Urothelium cell line (cell line): ENCODE results near the gene VMAC.
"Not testable (repeated sequence)": the region's sequence is repeated elsewhere in the genome, so short reads cannot be mapped to it uniquely, and the experiment has no call there.

Experiments used
- DNase-seq: peaks from one replicate; pipeline ENCODE4 v3.0.0; 2011; ENCODE audit warnings: low spot score, mixed read lengths
- FAIRE-seq: peaks from 2 replicates; lab custom pipeline; 2011; peaks lifted over from hg19 to GRCh38; lab: Jason Lieb, UNC

Gene VMAC

DNA sequence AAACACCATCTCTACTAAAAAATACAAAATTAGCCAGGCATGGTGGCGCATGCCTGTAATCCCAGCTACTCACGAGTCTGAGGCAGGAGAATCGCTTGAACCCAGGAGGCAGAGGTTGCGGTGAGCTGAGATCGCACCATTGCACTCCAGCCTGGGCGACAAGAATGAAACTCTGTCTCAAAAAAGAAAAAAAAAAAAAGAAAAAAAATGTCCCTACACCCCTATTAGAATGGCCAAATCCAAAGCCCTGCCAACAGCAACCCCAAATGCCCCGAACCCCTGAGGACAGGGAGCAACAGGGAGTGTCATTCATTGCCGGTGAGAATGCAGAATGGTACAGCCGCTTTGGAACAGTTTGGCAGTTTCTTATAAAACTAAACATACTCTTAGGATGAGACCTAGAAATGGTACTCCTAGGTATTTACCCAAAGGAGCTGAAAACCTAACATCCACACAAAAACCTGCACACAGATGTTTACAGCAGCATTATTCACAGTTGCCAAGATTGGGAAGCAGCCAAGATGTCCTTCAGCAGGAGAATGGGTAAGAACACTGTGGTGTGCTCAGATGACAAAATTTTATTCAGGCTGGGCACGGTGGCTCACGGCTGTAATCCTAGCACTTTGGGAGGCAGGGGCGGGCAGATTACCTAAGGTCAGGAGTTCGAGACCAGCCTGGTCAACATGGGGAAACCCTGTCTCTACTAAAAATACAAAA is 21.4 kb upstream of the VMAC start:
- not testable (repeated sequence) for FAIRE-seq, DNase-seq

DNA sequence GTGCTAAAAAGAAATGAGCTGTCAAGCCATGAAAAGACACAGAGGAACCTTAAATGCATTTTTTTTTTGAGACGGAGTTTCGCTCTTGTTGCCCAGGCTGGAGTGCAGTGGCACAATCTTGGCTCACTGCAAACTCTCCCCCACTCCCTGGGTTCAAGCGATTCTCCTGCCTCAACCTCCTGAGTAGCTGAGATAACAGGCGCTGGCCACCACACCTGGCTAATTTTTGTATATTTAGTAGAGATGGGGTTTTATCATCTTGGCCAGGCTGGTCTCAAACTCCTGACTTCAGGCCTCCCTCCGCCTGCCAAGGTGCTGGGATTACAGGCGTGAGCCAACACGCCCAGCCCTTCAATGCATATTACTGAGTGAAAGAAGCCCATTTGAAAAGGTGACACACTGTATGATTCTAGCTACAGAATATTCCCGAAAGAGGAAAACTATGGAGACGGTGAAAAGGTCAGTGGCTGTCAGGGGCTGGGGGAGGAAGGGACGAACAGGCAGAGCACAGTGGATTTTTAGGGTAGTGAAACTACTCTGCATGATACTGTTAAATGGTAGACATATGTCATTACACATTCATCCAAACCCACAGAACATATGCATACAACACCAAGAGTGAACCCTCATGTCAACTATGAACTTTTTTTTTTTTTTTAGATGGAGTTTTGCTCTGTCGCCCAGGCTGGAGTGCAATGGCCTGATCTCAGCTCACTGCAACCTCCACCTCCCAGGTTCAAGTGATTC is 20.4 kb upstream of the VMAC start:
- FAIRE-seq, DNase-seq: not testable (repeated sequence)

DNA sequence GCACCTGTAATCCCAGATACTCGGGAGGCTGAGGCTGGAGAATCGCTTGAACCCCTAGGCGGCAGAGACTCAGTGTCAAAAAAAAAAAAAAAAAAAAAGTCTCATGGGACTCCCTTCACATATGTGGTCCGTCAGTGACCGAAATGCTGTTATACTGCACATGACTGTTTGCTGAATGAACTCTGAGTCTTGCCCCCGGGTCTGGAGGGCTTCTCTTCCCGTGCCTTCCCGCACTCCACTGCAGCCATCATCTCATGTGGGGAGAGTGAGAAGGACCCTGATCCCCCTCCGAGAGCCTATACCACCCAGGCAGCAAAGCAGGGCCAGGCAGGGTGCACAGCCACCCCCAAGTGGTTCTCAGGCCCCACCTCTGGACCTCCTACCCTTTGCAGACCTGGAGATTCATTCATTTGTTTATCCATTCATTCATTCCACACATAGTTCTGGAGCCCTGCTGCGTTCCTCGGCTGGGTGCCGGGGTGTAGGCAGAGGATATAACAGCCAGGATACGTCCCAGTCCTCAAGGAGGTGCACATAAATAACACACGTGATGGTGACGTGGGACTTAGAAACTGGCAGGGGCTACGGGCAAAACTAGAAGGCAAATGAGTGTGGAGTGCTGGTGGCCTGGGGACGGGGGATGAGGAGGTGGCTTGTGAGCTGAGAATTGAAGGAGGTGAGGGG is 15.2 kb upstream of the VMAC start:
- DNase-seq (no peak), FAIRE-seq (no peak)

DNA sequence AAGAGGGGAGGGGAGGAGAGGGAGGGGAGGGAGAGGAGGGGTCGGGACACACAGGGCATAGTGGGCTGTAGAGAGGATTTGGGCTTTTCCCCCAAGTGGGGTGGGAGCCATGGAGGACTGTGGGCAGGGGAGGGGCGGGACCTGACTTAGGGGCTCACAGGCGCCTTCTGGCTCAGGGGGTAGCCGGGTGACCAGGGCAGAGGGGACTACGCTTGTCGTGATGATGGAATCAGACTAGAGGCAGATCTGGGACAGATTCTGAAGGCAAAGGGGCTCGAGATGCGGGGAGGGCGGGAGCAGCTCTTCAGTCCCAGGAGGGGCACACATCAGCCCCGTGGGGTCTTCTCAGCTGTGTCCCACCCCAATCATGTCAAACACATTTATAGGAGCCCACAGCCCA is 14.6 kb upstream of the VMAC start:
- no peak for FAIRE-seq

DNA sequence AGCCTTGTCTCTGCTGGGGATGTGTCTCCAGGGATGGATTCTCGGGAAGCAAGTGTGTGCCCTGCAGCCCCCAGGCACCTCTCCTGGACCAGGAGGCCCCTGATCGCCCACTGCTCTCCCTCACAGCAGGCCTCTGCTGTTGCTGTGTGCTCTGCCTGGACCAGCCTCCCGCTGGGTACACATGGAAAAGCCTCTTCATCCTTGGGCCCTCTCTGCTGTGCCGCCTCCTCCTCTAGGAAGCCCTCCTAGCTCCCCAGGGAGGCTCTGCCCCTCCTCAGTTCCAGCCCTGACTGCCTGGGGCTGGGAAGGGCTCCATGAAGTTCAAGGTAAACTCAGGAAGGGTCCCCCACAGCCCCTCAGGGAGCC is 13.1 kb upstream of the VMAC start:
- no peak for DNase-seq

More for the DNA sequence above, 14.6 kb upstream of the VMAC start:
- DNase-seq: no peak

DNA sequence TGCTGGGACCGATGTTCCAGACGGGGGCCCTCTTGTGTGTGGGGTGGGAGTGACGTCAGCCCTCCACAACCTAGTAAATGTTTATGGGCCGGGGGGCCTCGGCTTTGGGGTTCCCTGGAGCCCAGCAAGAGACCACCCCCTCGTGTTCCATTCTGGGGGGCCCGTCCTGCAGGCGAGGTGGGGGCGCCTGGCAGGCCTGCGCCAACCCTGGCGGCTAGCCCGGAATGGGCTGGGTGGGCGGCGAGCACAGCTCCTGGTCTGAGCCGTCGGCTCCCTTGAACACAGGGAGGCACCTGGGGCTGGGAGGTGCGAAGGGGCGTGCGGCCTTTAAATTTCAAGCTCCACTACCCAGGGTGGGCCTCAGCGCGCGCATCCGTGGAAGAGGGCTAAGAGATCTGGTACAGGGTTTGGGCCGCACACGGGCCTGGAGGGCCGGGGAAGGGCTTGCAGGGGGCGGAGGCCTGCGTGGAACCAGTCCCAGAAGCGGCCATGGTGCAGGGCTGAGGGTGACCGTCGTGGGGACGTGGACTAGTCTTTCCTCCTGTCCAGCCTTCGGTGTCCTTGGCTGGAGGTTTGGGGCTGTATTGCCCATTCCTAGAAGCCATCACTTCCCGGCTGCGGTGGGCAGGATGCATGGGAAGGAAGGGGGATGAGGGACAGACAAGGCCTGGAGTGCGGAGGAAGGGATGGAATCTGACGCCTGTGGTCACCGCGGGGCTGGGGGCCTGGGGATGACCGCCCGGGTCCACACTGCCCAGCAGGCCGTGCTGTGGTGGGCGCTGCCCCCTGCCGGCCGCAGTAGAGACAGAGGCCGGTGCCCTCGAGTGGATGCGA is 12.5 kb upstream of the VMAC start:
- FAIRE-seq: no peak
- DNase-seq: no peak

More for the DNA sequence above, 13.1 kb upstream of the VMAC start:
- FAIRE-seq: no peak

DNA sequence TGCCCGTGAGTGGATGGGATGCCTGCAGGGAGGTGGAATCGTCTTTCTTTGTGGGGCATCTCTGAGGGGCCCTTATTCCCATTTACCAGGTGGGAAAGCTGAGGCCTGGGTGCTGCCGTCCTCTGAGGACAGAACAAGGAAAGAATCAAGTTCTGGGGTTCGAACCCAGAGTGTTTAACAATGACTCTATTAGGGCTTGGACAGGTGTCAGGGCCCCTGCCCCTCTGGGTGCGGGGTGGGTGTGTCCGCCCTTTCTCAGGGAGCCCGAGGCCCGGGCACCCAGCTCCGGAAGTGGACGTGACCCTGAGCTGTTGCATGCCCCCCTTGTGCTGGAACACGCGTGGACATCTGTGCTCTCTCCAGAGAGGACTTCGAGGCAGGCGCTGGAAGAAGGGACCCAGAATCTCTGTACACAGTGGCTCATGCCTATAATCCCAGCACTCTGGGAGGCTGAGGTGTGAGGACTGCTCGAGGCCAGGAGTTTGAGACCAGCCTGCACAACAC is 11.8 kb upstream of the VMAC start:
- DNase-seq (no peak), FAIRE-seq (no peak)

DNA sequence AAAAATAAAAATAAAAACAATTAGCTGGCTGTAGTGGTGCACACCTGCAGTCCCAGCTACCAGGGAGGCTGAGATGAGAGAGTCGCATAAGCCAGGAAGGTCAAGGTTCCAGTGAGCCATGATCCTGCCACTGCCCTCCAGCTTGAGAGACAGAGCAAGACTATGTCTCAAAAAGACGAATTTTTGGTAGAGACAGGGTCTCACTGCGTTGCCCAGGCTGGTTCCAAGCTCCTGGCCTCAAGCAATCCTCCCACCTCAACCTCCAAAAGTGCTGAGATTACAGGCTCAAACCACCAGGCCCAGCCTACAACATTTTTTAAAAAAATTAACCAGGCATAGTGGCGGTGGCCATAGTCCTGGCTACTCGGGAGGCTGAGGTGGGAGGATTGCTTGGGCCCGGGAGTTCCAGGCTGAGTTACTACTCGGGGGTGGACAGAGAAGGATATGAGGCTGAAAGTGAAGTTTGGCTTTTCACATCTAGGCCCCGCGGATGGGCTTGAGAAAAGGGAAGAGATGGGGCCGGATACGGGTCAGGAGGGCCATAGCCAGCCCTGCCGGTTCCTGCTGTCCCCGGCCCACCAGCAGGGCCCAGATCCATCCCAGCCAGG is 11.3 kb upstream of the VMAC start:
- FAIRE-seq (no peak), DNase-seq (no peak)

DNA sequence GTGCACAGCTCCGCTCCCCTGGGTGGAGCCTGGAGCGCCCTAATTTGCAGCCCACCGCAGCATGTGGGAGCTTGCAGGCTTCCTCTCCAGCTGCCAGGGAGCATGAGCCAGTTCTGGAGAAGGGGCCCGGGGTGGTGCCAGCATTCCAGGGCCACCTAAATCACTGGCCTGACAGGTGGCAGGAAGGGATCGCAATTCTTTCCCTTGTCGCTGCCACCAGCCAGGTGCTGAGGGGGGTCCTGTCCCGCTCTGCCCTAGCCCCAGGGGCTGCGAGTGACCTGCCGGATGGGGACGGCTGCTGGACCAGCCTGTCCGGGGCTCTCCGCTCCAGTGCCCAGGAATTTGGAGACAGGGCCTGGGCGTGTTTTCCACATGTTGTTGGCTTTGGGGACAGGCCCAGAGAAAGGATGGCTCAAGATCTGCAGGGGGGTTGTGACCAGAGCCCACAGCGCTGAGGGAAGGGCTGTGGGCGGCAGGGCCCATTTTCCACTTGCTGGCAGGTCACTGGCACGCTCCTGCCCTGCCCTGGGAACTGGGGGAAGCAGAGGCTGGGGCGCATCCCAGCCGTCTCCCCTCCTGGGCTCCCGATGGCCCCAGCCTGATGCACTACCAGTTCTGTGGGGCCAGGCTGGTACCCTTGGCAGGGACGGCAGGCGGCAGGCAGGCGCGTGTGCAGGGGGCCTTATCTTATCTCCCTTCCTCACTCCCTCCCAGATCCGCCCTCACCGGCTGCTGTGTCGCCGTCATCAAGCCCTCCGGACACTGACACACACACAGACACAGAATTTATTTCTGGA is 10.6 kb upstream of the VMAC start:
- DNase-seq (no peak), FAIRE-seq (no peak)

DNA sequence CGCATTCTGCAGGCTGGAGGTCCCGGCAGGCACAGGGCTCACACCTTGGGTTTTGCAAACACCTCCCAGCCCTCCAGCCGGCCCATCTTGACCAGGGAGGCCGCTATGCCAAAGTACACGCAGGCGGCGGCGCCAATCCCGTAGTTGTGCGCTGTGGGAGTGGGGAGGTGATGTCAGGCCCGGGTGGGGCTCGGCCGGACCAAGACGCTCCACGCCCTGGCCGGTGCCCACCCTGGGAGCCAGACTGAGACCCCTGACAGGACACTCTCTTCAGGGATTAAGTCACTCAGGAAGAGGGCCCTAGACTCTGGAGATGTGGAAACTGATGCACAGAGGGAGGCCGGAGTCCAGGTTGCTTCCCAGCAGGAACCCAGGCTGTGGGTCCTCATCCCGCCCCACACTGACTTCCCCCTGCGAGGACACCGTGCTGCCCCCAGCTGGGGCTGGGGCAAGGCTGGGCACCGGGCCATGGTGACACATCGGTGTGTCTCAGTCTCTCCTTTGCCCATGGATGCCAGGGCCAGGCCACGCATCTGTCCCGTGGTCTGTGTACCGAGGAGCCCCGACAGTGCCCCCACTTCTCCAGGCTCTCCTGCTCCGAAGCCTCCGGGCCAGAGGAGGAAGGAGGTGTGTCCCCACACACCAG is 9.8 kb upstream of the VMAC start:
- FAIRE-seq: no peak

DNA sequence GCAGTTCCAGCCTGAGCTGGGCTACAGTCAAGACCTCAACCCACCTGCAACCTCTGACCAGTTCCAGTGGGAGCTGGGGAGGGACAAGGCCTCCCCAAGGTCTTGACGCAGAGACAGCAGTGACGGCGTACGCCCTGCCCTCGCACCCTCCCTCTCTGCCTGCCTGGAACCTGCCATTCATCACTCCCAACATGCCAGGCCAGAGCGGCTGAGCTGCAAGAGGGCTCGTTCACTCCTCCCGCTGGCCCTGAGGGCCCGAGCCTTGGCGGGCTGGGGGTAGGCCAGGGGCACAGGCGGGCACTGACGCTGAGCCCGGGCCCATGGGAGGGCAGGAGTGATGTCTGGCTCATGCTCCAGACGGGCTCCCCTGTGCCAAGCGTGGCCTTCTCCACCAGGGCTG is 9.3 kb upstream of the VMAC start:
- no peak for FAIRE-seq
- DNase-seq: no peak

More for the DNA sequence above, 9.8 kb upstream of the VMAC start:
- no peak for DNase-seq

DNA sequence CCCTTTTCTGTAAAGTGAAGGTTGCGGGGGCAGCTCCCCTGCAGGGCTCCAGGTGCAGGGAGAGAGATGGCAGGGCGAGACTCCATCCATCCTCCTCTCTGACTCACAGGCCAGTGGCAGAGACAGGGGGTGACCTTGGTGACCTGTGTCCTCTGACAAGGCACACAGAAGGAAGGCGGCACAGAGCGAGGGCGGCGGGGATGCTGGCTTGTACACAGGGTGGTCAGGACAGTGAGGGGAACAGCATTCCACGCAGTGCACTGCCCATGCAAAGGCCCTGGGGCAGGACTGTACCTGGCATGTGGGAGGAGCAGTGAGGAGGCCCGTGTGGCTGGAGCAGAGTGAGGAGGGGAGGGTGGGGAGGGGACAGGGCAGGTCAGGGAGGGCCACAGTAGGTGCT is 8.8 kb upstream of the VMAC start:
- FAIRE-seq (no peak), DNase-seq (no peak)

DNA sequence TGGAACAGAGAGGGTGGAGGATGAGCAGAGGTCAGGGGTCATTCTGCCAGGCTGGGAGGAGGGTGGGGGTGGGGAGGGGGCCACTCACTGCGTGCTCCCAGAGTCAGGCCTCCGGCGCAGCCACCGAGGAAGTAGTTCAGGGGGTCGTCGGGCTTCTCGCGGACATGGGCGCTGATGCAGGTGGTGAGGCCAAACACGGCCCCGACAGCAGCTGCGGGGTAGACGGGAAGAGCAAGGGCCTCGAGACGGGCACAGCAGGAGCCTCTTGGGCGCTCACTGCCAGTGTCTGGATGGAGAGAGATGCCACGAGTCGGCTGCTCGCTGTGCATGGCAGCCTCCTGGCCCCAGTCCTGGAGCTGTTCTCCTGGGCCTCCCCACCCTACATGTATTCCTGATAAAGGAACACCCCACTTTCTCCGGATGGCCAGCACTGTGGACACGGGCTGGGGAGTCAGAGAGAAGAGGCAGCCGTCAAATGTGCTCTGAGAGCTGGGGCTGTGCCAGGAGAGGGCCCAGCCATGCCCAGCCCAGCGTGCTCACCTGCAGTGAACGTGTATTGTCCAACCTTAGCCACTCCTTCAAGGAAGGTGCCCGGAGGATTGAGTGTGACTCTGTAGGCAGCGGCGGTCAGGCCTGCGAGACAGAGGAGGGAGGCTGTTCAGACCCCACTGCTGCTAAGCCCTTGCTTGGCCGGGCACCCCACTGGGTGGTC is 8.2 kb upstream of the VMAC start:
- DNase-seq (no peak), FAIRE-seq (no peak)

DNA sequence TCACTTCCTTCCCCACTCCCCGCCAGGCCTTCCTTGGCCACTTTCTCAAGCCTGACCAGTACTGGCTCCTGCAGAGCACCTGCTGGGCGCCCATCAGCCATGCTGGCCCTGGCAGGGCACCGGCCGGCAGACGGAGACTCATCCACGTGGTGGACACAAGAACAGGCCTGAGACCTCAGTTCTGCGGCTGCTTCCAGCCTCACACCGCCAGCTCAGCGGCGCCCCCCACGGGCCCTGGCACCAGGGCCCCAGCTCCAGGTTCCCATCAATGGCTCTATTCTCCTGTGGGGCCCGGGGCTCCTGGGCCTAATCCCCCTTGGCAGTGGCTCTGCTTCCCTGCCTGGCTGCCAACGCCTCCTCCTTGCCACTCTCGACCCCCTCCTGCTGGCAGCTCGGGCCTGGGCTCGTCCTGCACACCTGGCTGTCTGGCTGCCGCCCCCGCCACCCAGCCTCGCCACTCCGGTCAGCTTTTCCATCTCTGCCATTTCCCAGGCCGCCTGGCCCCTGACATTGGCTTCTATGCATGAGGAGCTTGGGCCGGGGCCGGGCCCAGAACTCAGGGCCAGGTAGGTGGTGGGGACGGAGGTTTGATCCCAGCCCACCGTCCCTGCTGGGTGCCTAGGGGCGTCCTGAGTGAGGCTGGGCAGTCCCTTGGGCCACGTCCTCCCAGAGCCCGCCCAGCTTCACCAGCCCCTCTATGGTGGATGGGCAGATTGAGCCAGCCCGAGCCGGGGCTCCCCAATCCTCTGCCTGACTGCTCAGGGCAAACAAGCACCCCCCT is 7.3 kb upstream of the VMAC start:
- FAIRE-seq: no peak

DNA sequence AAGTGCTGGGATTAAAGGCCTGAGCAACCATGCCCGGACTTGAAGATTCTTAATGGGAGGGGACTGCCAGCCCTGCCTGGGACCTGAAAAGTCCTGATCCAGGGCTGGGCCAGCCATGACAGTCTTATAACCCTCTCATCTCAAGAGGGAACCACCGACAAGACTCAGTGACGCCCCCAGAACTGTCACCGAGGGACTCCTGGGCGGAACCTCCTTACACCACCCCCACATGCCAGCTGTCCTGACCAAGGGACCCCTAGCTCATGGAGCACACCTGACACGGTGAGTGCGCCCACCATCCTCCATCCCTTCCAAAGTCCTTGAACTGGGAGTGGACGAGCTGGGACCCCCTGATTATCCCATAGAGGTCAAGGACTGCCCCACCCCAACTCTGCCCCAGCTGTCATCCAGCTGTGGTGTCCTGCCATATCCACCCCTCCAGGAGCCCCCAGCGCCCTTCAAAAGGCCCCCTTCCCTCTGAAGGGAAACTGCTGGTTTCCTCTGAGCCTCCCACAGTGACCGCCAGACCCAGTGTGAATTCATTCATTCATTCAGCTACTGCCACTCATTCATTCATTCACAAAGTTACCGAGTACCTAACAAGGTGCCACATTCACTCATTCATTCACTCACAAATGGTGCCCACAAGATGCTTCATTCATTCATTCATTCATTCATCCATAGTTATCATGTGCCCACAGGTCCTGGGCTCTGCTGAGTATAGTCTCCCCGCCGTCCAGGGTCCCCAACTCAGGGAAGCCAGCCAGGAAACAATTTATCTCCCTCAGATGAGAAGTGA is 4.7 kb upstream of the VMAC start:
- FAIRE-seq: no peak
- DNase-seq: no peak

More for the DNA sequence above, 7.3 kb upstream of the VMAC start:
- DNase-seq: no peak

DNA sequence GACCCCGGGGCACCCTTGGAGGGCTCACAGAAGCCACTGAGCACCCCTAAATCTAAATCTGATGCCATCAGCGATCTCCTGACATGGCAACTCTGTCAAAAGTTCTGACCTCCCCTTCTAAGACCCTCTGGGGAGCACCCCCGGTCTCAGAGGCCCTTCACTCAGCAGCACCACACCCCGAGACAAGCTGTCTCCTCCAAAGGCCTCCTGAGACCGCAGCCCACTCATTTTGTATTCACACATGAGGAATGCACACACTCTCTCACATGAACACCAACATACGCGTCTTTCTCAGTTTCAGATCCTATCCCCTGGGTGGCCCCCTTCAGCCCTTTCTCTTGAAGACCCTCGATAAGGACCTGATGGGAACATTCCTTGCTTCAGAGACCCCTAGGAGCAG is 3.7 kb upstream of the VMAC start:
- no peak for DNase-seq
- FAIRE-seq: no peak
